Breast epithelium (tissue), 4 donors: Measurements from ENCODE around the gene CMSS1. TPM values are rescaled to one million over a fixed set of nuclear protein-coding genes. Genes with fewer than 3 reads are reported as not detected.

Experiments
- DNase-seq, 2 donors: peaks; one replicate each; pipeline ENCODE4 v3.0.0-alpha.2; 2019; ENCODE audit warnings: low spot score in 2 of 2
- H3K27ac ChIP-seq, 2 donors: fragments of 200-600 bp; sonication (generic) in 1 of 2; one replicate each; pipeline ENCODE4 v1.5.1; 2016 to 2019; ENCODE audit warnings: mild to moderate bottlenecking in 1 of 2
- H3K27me3 ChIP-seq, 2 donors: fragments of 200-600 bp; sonication (generic) in 1 of 2; one replicate each; pipeline versions ENCODE4 v1.5.1 to v1.6.0; 2017 to 2019; ENCODE audit warnings: control low read depth in 1 of 2, mild to moderate bottlenecking in 1 of 2
- H3K36me3 ChIP-seq: fragments of 200-600 bp; one replicate; pipeline ENCODE4 v1.5.1; 2019
- H3K4me1 ChIP-seq, 2 donors: fragments of 200-600 bp; sonication (generic); one replicate each; pipeline ENCODE4 v1.5.1; 2016 to 2019; ENCODE audit warnings: control low read depth in 1 of 2
- H3K4me3 ChIP-seq, 3 donors: fragments of 200-600 bp; sonication (generic); 1 replicate in 2 of 3; 2 replicates in 1 of 3; pipeline ENCODE4 v1.5.1; 2016 to 2019; ENCODE audit warnings: mild to moderate bottlenecking in 3 of 3, moderate library complexity in 2 of 3
- H3K9me3 ChIP-seq, 2 donors: fragments of 200-600 bp; sonication (generic) in 1 of 2; one replicate each; pipeline ENCODE4 v1.5.1; 2016 to 2019; ENCODE audit warnings: control low read depth in 1 of 2
- CTCF ChIP-seq, 3 donors: fragments of 450-650 bp; IDR thresholded peaks; one replicate each; pipeline ENCODE4 v1.5.1; 2016 to 2017; ENCODE audit warnings: antibody characterized with exemption in 3 of 3, mild to moderate bottlenecking in 3 of 3, moderate library complexity in 3 of 3
- POLR2A ChIP-seq: fragments of 450-650 bp; IDR thresholded peaks from one replicate; pipeline ENCODE4 v1.6.1; 2016; ENCODE audit warnings: antibody characterized with exemption, mild to moderate bottlenecking, moderate library complexity
- POLR2AphosphoS5 ChIP-seq, 3 donors: sonication (generic); formaldehyde crosslinking; IDR thresholded peaks; one replicate each; pipeline ENCODE4 v1.6.1; 2017; ENCODE audit warnings: antibody characterized with exemption in 3 of 3
- intact Hi-C: fragments of 100-400 bp; cut with DNase I; formaldehyde crosslinking; loops from one replicate; pipeline ENCODE4 v1.15.1; 2023; ENCODE audit warnings: low total_unique reads
- total RNA-seq, 3 donors: library from RNA; depleted of rRNA; stranded (reverse); fragments of >200 nt; gene quantifications; one replicate each; pipeline ENCODE4 v1.1.0, GENCODE V29; 2016

CMSS1 gene
- total RNA-seq, 3 donors from 2014 or later, result 15.5 to 35.4 (median 16.1) TPM

GRCh38 chr3:99851955-99852354, 34.3 kb downstream of the CMSS1 start:
- H3K4me3 ChIP-seq, result no peak overlapping the region
- no peaks in the 10 kb centered on the region for H3K9me3 ChIP-seq
- DNase-seq, result no peak
- H3K27me3 ChIP-seq, result no peaks in the 10 kb centered on the region
- no peaks in the 10 kb centered on the region for H3K36me3 ChIP-seq
- TF ChIP-seq POLR2A, result no peak
- TF ChIP-seq CTCF (IDR thresholded peaks at IDR 0.05), result no peak
- TF ChIP-seq POLR2AphosphoS5 (IDR thresholded peaks at IDR 0.05), result no peak
- intact Hi-C loops, result no loop called here
- H3K4me1 ChIP-seq, result no peaks in the 10 kb centered on the region
- no peak overlapping the region for H3K27ac ChIP-seq

- no peak overlapping the region for H3K4me3 ChIP-seq
- H3K36me3 ChIP-seq, result no peaks in the 10 kb centered on the region
- H3K9me3 ChIP-seq, result no peaks in the 10 kb centered on the region
- intact Hi-C loops, result no loop called here
- no peak for DNase-seq
- no peak overlapping the region for H3K27ac ChIP-seq
- H3K27me3 ChIP-seq, result no peaks in the 10 kb centered on the region
- H3K4me1 ChIP-seq, result no peaks in the 10 kb centered on the region
- TF ChIP-seq POLR2AphosphoS5 (IDR thresholded peaks at IDR 0.05) (no peak), CTCF (IDR thresholded peaks at IDR 0.05) (no peak), POLR2A (no peak)
These were observed 35.2 kb downstream of the CMSS1 start for GRCh38 chr3:99852851-99853250.

- Histone ChIP-seq H3K9me3 (no peaks in the 10 kb centered on the region), H3K4me1 (no peaks in the 10 kb centered on the region), H3K27me3 (no peaks in the 10 kb centered on the region), H3K27ac (no peak overlapping the region), H3K4me3 (no peak overlapping the region), H3K36me3 (no peaks in the 10 kb centered on the region)
- intact Hi-C loops, result no loop called here
- DNase-seq, result no peak
- TF ChIP-seq POLR2AphosphoS5 (IDR thresholded peaks at IDR 0.05), result no peak
These were observed 37.2 kb downstream of the CMSS1 start for GRCh38 chr3:99854756-99855298.

- Histone ChIP-seq H3K27me3 (no peaks in the 10 kb centered on the region), H3K9me3 (no peaks in the 10 kb centered on the region), H3K36me3 (no peaks in the 10 kb centered on the region), H3K4me3 (no peak overlapping the region), H3K4me1 (no peaks in the 10 kb centered on the region), H3K27ac (no peak overlapping the region)
- no peak for TF ChIP-seq POLR2AphosphoS5 (IDR thresholded peaks at IDR 0.05)
- no peak for TF ChIP-seq CTCF (IDR thresholded peaks at IDR 0.05)
- TF ChIP-seq POLR2A, result no peak
- intact Hi-C loops, result no loop called here
- no peak for DNase-seq
These were observed 38.2 kb downstream of the CMSS1 start for GRCh38 chr3:99855900-99856299.

GRCh38 chr3:99856437-99857220, 39.0 kb downstream of the CMSS1 start:
- Histone ChIP-seq H3K9me3 (no peaks in the 10 kb centered on the region), H3K27me3 (no peaks in the 10 kb centered on the region), H3K4me3 (no peak overlapping the region), H3K4me1 (no peaks in the 10 kb centered on the region), H3K27ac (no peak overlapping the region), H3K36me3 (no peaks in the 10 kb centered on the region)
- DNase-seq, result no peak
- intact Hi-C loops, result no loop called here
- TF ChIP-seq POLR2AphosphoS5 (IDR thresholded peaks at IDR 0.05), result no peak
- no peak for TF ChIP-seq CTCF (IDR thresholded peaks at IDR 0.05)
- no peak for TF ChIP-seq POLR2A
